GM12878 (cell line): ENCODE data around the gene HDAC9. TPM values are rescaled to one million over a fixed set of nuclear protein-coding genes. Genes with fewer than 3 reads are reported as not detected.

Source experiments
- ATAC-seq: fragments of 200-7000 bp; cut with Tn5 transposase; 3 replicates; pipeline ENCODE4 v1.9.1; 2020; ENCODE audit warnings: mild to moderate bottlenecking, moderate library complexity
- BruUV-seq: library from RNA; stranded (reverse); fragments of 400-500 nt; replicated peaks from 2 replicates; lab custom pipeline; 2021; lab: Mats Ljungman, UMichigan
- CTCF ChIA-PET: fragments of 300-600 bp; sonication (Branson Sonifier 250); formaldehyde crosslinking; extraction: SDS; loops from one replicate; lab custom pipeline; 2021; ENCODE audit warnings: inconsistent platforms; lab: Yijun Ruan, JAX
- POLR2A ChIA-PET: fragments of 350-600 bp; formaldehyde crosslinking; extraction: SDS; loops from one replicate; lab custom pipeline; 2021; ENCODE audit warnings: inconsistent platforms; lab: Charles Lee
- RAD21 ChIA-PET: fragments of 300-600 bp; sonication (Branson Sonifier 250); formaldehyde crosslinking; loops from one replicate; lab custom pipeline; 2023; ENCODE audit warnings: antibody characterized with exemption; ENCODE audit not compliant: unreplicated experiment; lab: Charles Lee
- SMC1A ChIA-PET: fragments of 300-600 bp; sonication (Branson Sonifier 250); formaldehyde crosslinking; loops from one replicate; lab custom pipeline; 2023; ENCODE audit not compliant: unreplicated experiment, uncharacterized antibody; lab: Charles Lee
- DNase-seq: peaks from one replicate; pipeline ENCODE4 v3.0.0-alpha.2; 2011; ENCODE audit warnings: low read depth, low spot score
- FAIRE-seq: peaks from 3 replicates; lab custom pipeline; 2011; peaks lifted over from hg19 to GRCh38; lab: Jason Lieb, UNC
- H2AFZ ChIP-seq: 2 replicates; pipeline ENCODE4 v1.6.0; 2011; ENCODE audit warnings: low read depth, low read length, control low read depth; ENCODE audit not compliant: control insufficient read depth
- H3K27ac ChIP-seq: 2 replicates; pipeline ENCODE4 v1.5.1; 2011; ENCODE audit warnings: control low read depth; ENCODE audit not compliant: control insufficient read depth, insufficient read depth
- H3K27me3 ChIP-seq, 2 experiments: replicated peaks in 1 of 2; 2 replicates each; pipeline versions ENCODE4 v1.6.0 to v1.6.1; 2011; ENCODE audit warnings: low read length in 1 of 2; ENCODE audit not compliant: control insufficient read depth in 2 of 2, insufficient read depth in 2 of 2
- H3K36me3 ChIP-seq, 2 experiments: 2 replicates each; pipeline ENCODE4 v1.5.1; 2011; ENCODE audit warnings: low read length in 1 of 2; ENCODE audit not compliant: control insufficient read depth in 2 of 2, insufficient read depth in 2 of 2
- H3K4me1 ChIP-seq: 2 replicates; pipeline ENCODE4 v1.6.1; 2011; ENCODE audit warnings: mild to moderate bottlenecking, low read length, moderate library complexity, mixed read lengths; ENCODE audit not compliant: control insufficient read depth, insufficient read depth
- H3K4me2 ChIP-seq: 2 replicates; pipeline ENCODE4 v1.6.0; 2011; ENCODE audit warnings: control low read depth; ENCODE audit not compliant: control insufficient read depth, insufficient read depth
- H3K4me3 ChIP-seq: fragments of 200-600 bp; sonication (generic); 2 replicates; pipeline ENCODE4 v1.5.1; 2016
- H3K79me2 ChIP-seq: 2 replicates; pipeline ENCODE4 v1.6.0; 2011; ENCODE audit warnings: low read length; ENCODE audit not compliant: control insufficient read depth, insufficient read depth
- H3K9ac ChIP-seq: 2 replicates; pipeline ENCODE4 v1.8.0; 2011; ENCODE audit warnings: low read length, control low read depth, mixed read lengths; ENCODE audit not compliant: control insufficient read depth, insufficient read depth
- H3K9me3 ChIP-seq: replicated peaks from 3 replicates; pipeline ENCODE4 v1.5.1; 2011; ENCODE audit warnings: mild to moderate bottlenecking, low read length; ENCODE audit not compliant: control insufficient read depth, insufficient read depth
- H4K20me1 ChIP-seq: 2 replicates; pipeline ENCODE4 v1.6.0; 2011; ENCODE audit not compliant: control insufficient read depth, insufficient read depth
- BACH1 ChIP-seq: fragments of 450-650 bp; IDR thresholded peaks from 2 replicates; pipeline ENCODE4 v1.6.1; 2017; ENCODE audit warnings: mild to moderate bottlenecking, borderline replicate concordance
- CREB1 ChIP-seq: IDR thresholded peaks from 2 replicates; pipeline ENCODE4 v1.6.1; 2012; ENCODE audit warnings: low read depth, mild to moderate bottlenecking, inconsistent platforms
- GABPA ChIP-seq: IDR thresholded peaks from 2 replicates; pipeline ENCODE4 v1.6.1; 2014; ENCODE audit warnings: antibody characterized with exemption, low read depth, mild to moderate bottlenecking, inconsistent platforms
- IKZF2 ChIP-seq, 2 experiments: fragments of 450-650 bp; IDR thresholded peaks; 2 replicates each; pipeline ENCODE4 v1.6.1; 2017; ENCODE audit warnings: mild to moderate bottlenecking in 2 of 2, moderate library complexity in 2 of 2
- IRF4 ChIP-seq: IDR thresholded peaks from 2 replicates; pipeline ENCODE4 v1.6.1; 2011; ENCODE audit warnings: low read depth, low read length
- KDM1A ChIP-seq: fragments of 200-600 bp; sonication (generic); IDR thresholded peaks from 2 replicates; pipeline ENCODE4 v1.6.1; 2016; ENCODE audit warnings: borderline replicate concordance
- MEF2B ChIP-seq: fragments of 450-650 bp; IDR thresholded peaks from 2 replicates; pipeline ENCODE4 v1.6.1; 2018; ENCODE audit warnings: mild to moderate bottlenecking, moderate library complexity; ENCODE audit not compliant: partially characterized antibody, poor library complexity, severe bottlenecking
- POLR2A ChIP-seq: IDR thresholded peaks from 2 replicates; pipeline ENCODE4 v1.6.1; 2011; ENCODE audit warnings: low read depth, mild to moderate bottlenecking, low read length
- POLR2AphosphoS5 ChIP-seq: IDR thresholded peaks from 2 replicates; pipeline ENCODE4 v1.6.1; 2011; ENCODE audit warnings: mild to moderate bottlenecking, low read length, inconsistent platforms
- SKIL ChIP-seq: fragments of 450-650 bp; IDR thresholded peaks from 2 replicates; pipeline ENCODE4 v1.6.1; 2017; ENCODE audit warnings: mild to moderate bottlenecking, low read depth, inconsistent platforms; ENCODE audit not compliant: poor library complexity, severe bottlenecking
- SRF ChIP-seq, 2 experiments: IDR thresholded peaks; 2 replicates each; pipeline ENCODE4 v1.6.1; 2011; ENCODE audit warnings: low read depth in 2 of 2, low read length in 2 of 2, mild to moderate bottlenecking in 1 of 2, moderate library complexity in 1 of 2
- YY1 ChIP-seq: IDR thresholded peaks from 2 replicates; pipeline ENCODE4 v1.6.1; 2011; ENCODE audit warnings: low read depth, mild to moderate bottlenecking, low read length
- WGBS: methylation state at CpG from one replicate; pipeline ENCODE4 v1.1.6; 2016; ENCODE audit warnings: low lambda C conversion rate; ENCODE audit not compliant: insufficient replicate concordance, insufficient coverage; ENCODE audit errors: missing lambda C conversion rate; 5-methylcytosine and 5-hydroxymethylcytosine counted together
- in situ Hi-C: fragments of 300-500 bp; cut with MboI; formaldehyde crosslinking; loops from 9 replicates; pipeline ENCODE4 v1.14.3; 2018; ENCODE audit warnings: mixed read lengths
- intact Hi-C: fragments of 100-400 bp; cut with micrococcal nuclease; formaldehyde crosslinking; loops from one replicate; pipeline ENCODE4 v1.14.2; 2022; ENCODE audit not compliant: unreplicated experiment
- polyA plus RNA-seq, 11 experiments: library from polyadenylated mRNA; depleted of rRNA in 4 of 11; unstranded in 6 of 11; stranded (reverse) in 5 of 11; fragments of >200 nt; fragmentation: Nextera tagmentation in 4 of 11; fragmentation: Illumina TruSeq in 1 of 11; extraction: Ambion mirVana in 4 of 11; extraction: Trizol in 1 of 11; gene quantifications; 1 replicate in 1 of 11; 2 replicates in 10 of 11; pipeline versions ENCODE4 v1.2.1 to v1.2.3, GENCODE V29; 2011 to 2016; ENCODE audit warnings: inconsistent platforms in 2 of 11, missing spikeins in 2 of 11, low read depth in 1 of 11
- total RNA-seq, 4 experiments: library from RNA; depleted of rRNA in 3 of 4; stranded (reverse); fragments of >200 nt in 3 of 4; fragmentation: Illumina TruSeq in 1 of 4; extraction: Trizol in 1 of 4; gene quantifications; 2 replicates each; pipeline versions ENCODE4 v1.2.1 to v1.2.3, GENCODE V29; 2013 to 2021

HDAC9 gene
- total and polyA plus RNA-seq, 10 of the 15 experiments (the other 5 are each of a cell fraction or from before 2014, with no cell fraction given) = 0.73 to 12.8 (median 0.92) TPM

GRCh38 chr7:18671176-18671575, 175.6 kb downstream of the HDAC9 start:
- TF ChIP-seq GABPA (no peak), BACH1 (no peak), CREB1 (no peak), IRF4 (no peak), POLR2A (no peak), MEF2B (no peak), SRF (IDR thresholded peaks at IDR 0.05; ENCODE audit: low read depth in 2 of 2, low read length in 2 of 2) (no peak), POLR2AphosphoS5 (no peak), KDM1A (no peak), SKIL (no peak), YY1 (no peak), IKZF2 (IDR thresholded peaks at IDR 0.05) (no peak)
- ChIA-PET POLR2A (no interaction called here), SMC1A (no interaction called here), CTCF (interaction anchor here (0.6 to 1.5 kb wide), 2 partner anchors 319 to 1281 kb away, joined by 3 to 6 read pairs; no protein-coding TSS in a partner anchor), RAD21 (no interaction called here)
- Histone ChIP-seq H3K9me3 (no peaks in the 10 kb centered on the region), H3K9ac (no peak overlapping the region), H3K4me3 (no peak overlapping the region), H2AFZ (no peak overlapping the region), H4K20me1 (no peaks in the 10 kb centered on the region), H3K4me2 (no peak overlapping the region), H3K27ac (no peak overlapping the region), H3K4me1 (no peaks in the 10 kb centered on the region), H3K79me2 (no peaks in the 10 kb centered on the region), H3K36me3 (no peaks in the 10 kb centered on the region), H3K27me3 (no peaks in the 10 kb centered on the region)
- intact Hi-C loops (no loop called here), in situ Hi-C loops (no loop called here)
- ATAC-seq (no peak), FAIRE-seq (no peak), DNase-seq (no peak)
- 27% methylated on average over 5 of the region's 5 CpGs for WGBS
- BruUV-seq = no TSS peak
